IPS-18c (cell line): ENCODE measurements around the gene FGF11.

Experiments used
- H3K4me3 ChIP-seq: 2 replicates; pipeline ENCODE4 v1.7.0; 2013; ENCODE audit warnings: low read depth, mild to moderate bottlenecking, low read length, moderate library complexity; ENCODE audit not compliant: insufficient read depth
- H3K9me3 ChIP-seq: one replicate; pipeline ENCODE4 v1.6.1; 2013; ENCODE audit warnings: mild to moderate bottlenecking, low read length, moderate library complexity; ENCODE audit not compliant: control insufficient read depth, insufficient read depth

FGF11 gene

GRCh38 chr17:7439462-7440112, at the start of gene FGF11:
FGF11 (plus strand) TSS chr17:7439512; CDS start chr17:7439621, 109 bp downstream.
- Histone ChIP-seq H3K4me3 (peak within 1 kb of the TSS; percentile 75), H3K9me3 (no peaks in the 10 kb centered on the region)

DNA sequence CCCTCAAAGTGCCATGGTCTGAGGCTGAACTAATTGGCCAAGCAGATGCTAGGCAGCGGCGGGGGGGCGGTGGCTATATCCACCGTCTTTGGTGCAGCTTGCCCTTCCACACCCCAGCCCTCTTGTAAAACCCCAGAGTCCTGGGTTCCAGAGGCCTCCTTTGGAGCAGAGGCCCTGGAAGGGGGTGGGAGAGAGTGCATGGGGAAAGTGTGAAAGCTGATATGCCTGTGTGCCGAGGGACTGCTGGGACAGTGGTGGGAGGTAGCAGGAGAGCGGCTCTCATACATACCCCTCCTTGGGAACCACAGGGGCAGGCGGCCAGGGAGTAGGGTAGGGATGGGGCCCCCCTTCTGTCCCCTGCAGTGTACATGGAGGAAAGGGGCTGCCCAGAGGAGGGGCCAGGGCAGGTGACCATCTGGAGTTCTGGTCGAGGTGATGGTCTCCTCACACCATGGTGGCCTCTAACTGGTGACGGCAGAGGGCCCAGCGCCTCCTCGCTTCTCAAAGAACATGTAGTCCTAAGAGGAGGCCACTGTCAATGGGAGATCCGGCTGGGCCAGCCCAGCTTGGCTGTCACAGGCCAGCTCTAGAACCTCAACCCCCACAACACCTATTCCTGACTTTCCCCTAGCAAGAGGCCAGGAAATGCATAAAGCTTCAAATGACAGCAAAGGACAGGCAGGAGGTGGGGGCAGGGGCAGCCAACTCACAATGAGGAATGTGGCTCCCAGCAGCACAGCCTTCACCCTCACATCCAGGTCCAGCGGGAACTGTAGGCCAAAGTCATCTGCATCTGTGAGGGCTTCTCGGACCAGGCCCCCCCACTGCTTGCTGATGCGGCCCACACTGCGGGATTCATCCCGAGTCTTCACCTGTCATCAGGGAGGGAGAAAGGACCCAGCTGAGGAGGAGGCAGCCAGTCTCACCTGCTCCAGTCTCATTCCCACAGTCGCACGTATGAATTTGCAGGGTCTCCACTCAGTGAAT, 49.1 kb upstream of the FGF11 start:
- no peaks in the 10 kb centered on the region for H3K9me3 ChIP-seq
- no peak overlapping the region for H3K4me3 ChIP-seq

DNA sequence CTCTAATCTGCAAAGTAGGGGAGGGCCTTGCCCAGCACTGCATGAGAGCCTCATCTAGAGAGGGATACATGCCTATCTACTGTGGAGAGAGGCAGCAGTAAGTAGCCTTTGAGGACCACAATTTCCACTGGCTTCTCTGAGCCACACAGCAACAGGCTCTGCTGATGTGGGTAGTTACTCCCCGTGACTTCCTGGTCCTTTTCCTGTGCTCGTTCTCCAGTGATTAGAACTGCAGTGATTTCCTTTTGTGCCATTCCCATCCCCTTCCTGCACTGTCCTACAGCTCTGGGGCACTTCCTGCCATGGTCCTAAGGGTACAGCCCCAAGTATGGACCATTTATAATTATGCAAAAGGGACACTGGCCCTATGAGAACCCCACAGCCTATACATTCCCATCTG, 48.0 kb upstream of the FGF11 start:
- no peak overlapping the region for H3K4me3 ChIP-seq
- no peaks in the 10 kb centered on the region for H3K9me3 ChIP-seq

DNA sequence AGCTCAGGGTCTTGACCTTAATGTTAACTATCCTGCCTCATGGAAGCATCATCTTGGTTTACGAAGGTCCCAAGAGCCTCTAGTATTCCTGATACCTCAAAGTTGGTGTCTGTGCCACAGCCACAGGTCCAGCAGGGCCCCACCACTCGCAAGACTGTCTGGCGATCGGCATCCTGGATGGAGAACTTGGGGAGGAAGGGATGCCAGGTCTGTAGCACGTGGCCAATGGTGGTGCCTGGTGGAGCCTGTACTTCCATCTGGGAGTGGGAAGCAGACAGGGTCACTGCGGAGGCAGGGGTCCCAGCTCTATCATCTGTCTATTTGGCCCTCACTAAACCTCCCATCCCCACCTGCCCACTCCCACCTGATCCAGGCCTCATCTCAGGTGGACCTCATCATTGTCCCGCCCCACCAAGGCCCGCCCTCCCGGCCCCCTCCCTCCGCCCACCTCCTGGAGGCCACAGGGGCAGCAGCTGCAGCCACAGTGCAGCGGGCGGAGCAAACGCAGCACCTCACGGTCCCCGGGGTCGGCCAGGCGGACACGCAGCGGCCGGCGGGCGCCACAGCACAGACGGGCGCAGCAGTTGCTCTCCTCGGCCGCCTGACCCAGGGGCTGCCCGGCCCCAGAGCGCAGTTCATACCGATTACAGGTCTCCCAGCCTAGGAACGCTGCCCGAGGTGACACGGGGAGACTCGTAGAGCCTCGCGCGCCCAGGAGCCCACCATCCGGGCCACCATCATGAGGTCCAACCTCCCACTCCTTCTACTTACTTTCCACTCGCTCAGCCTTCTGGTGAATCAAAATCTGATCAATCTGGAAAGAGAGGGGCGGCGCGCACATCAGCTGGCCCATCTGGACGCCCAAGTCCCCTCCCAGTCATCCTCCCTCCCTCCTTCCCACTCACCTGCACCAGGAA, 46.4 kb upstream of the FGF11 start:
- H3K9me3 ChIP-seq, result no peaks in the 10 kb centered on the region
- peak overlapping the region; percentile 84; the same call in 1 of the 2 replicates for H3K4me3 ChIP-seq

GRCh38 chr17:7393613-7394451, 45.5 kb upstream of the FGF11 start:
- no peaks in the 10 kb centered on the region for H3K9me3 ChIP-seq
- H3K4me3 ChIP-seq, result peak overlapping the region; percentile 84

- Histone ChIP-seq H3K4me3 (peak within 1 kb of the TSS; percentile 84), H3K9me3 (no peaks in the 10 kb centered on the region)
These were observed 44.7 kb upstream of the FGF11 start, which contains the start of gene PLSCR3 for GRCh38 chr17:7394452-7395191. PLSCR3 (minus strand) TSS chr17:7394525; CDS start chr17:7394110, 415 bp downstream.

DNA sequence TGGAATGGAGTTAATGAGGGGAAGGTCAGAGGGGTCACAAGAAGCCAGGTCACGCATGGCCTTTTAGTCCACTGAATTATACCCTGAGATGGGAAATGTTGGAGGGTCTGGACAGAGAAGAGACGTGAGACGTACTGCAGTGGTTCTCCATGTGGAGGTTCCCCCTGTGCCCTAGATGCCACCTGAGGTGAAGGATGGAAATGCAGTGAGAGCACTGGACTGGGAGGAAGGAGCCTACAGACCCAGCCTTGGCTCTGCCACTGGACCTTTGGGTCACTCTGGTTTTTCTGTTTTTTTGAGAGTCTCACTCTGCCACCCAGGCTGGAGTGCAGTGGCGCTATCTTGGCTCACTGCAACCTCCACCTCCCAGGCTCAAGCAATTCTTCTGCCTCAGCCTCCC, 43.2 kb upstream of the FGF11 start:
- Histone ChIP-seq H3K9me3 (no peaks in the 10 kb centered on the region), H3K4me3 (no peak overlapping the region)

GRCh38 chr17:7398612-7399011, 40.7 kb upstream of the FGF11 start:
- no peak overlapping the region for H3K4me3 ChIP-seq
- H3K9me3 ChIP-seq, result no peaks in the 10 kb centered on the region

GRCh38 chr17:7403043-7403726, 36.1 kb upstream of the FGF11 start:
- H3K9me3 ChIP-seq, result no peaks in the 10 kb centered on the region
- H3K4me3 ChIP-seq, result peak overlapping the region; percentile 93

- Histone ChIP-seq H3K9me3 (no peaks in the 10 kb centered on the region), H3K4me3 (peak overlapping the region; percentile 93)
These were observed 35.7 kb upstream of the FGF11 start for GRCh38 chr17:7403727-7403976.

DNA sequence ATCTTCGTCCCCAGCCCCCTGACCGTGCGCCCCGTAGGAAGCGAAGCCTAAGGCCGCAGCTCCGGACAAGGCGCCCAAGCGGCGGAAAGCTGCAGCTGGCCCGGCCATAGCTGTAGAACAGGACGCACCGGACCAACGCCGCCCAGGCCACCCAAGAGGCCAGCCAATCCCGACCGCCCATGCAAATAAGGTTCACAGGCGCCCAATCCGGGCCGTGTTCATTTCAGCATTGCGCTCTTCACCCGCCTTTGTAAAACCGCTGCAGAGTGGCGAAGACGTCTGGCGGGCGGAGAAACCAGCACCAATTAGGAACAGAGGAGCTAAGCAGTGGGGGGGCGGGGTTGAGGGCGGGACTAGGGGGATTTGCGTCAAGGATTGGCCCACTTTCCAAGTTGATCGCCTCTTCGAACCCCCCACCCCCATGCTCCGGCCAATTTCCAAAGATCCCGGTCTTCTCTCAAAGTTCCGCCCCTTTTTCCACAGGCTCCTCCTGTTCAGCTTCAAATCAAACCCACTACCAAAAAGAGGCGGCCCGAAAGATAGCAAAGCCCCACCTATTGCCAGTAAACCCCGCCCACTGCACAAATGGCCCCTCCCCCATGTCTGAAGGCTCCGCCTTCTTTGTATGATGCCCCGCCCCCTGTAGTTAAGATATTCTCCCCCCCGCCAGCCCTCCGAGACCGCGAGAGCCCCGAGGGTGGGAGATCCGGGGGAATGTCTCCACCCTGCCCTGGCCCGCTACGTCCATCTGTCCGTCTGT, 35.2 kb upstream of the FGF11 start, which contains the start of gene TMEM256:
Gene TMEM256, minus strand, starts transcription at position 121 of the 760 bp plus-strand sequence. Its CDS starts 13 bp downstream, at position 108.
- Histone ChIP-seq H3K9me3 (no peaks in the 10 kb centered on the region), H3K4me3 (peak within 1 kb of the TSS; percentile 93)

DNA sequence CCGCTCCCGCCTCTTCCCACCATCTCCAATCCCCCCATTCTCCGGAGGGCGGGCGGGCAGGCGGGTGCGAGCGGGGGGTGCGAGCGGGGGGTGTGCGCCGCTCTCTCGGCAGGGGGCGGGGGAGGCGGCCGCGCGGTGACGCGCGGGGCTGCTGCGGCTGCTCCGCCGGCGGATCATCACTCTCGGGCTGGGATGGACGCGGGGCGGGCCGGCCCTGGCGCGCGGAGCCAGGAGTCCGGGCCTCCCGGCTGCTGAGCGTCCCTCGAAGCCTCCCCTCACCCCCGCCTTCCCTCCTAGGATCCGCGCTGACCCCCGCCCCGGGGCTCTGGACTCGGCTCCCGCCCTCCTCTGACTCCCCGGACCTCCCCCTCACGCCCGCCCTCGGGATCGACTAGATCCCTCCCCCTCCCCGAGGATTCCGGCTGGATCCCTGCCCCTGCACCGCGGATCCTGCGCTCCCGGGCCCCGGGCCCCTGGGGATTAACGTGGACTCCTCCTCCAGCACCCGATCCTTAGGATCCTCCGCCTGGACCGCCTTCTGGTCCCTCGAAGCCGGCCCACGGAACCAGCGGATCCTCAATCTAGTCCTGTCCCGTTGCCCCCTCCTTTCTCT, 34.5 kb upstream of the FGF11 start:
- H3K4me3 ChIP-seq, result peak overlapping the region; percentile 81

DNA sequence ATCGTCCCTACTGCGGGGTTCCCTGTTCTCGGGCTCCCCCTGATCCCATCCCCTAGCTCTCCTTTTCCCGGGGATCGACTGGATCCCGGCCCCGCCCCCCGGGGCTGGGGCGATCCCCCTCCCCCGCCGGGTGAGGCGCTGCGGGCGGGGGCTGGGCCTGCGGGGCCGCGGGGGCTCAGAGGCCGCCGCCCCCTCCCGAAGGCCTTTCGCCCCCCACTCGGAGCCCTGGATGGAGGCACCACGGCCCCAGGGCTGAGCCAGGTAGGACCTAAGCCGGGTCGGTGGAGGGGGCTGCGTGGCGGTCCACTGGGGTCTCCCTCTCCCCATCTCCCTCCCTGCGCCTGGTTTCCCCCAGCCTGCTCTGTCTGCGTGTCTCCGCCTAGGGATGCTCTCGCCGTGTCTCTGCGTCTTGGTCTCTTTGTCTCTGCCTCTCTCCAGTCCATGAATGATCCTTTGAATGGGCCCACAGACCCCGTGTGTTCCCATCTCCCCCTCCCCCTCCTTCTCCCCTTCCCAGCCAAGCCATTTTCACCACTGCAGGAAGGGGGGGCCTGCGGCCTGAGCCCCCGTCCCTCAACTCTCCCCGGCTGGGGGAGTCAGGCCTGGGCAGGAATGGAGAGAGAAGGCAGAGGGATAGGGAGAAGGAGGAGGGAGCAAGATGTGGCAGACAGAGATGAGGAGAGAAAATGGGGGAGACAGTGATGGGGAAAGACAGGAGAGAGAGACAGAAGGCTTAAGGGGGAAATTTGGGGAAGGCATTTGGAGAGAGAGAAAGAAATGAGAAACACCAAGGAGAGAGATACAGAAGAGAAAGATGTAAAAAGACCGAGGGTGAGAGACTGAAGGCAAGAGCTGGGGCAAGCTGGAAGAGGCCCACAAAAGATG, 33.7 kb upstream of the FGF11 start:
- peak overlapping the region; percentile 81 for H3K4me3 ChIP-seq
- no peaks in the 10 kb centered on the region for H3K9me3 ChIP-seq

More for the DNA sequence above, 34.5 kb upstream of the FGF11 start:
- H3K9me3 ChIP-seq, result no peaks in the 10 kb centered on the region
